ENCODE measurements around the gene FGB. TPM values are rescaled to one million over a fixed set of nuclear protein-coding genes. Genes with fewer than 3 reads are reported as not detected.
A peak's percentile ranks its signal among the peaks of the same experiment; 100 is the strongest.
"Not testable (repeated sequence)": the region's sequence is repeated elsewhere in the genome, so short reads cannot be mapped to it uniquely, and the experiment has no call there.

Gene FGB
- total RNA-seq, 1 donor from 2014 or later: 0.95 TPM

- Histone ChIP-seq H3K4me3 (no peak within 1 kb of the TSS), H3K27me3 (ENCODE audit: low read depth) (no peaks in the 10 kb centered on the region), H3K36me3 (no peaks in the 10 kb centered on the region), H3K4me1 (no peaks in the 10 kb centered on the region), H3K27ac (no peak within 1 kb of the TSS), H3K9me3 (no peaks in the 10 kb centered on the region)
- no peak for DNase-seq
- intact Hi-C loops (cut with DNase I): no loop called here
- TF ChIP-seq, protein P1, sequence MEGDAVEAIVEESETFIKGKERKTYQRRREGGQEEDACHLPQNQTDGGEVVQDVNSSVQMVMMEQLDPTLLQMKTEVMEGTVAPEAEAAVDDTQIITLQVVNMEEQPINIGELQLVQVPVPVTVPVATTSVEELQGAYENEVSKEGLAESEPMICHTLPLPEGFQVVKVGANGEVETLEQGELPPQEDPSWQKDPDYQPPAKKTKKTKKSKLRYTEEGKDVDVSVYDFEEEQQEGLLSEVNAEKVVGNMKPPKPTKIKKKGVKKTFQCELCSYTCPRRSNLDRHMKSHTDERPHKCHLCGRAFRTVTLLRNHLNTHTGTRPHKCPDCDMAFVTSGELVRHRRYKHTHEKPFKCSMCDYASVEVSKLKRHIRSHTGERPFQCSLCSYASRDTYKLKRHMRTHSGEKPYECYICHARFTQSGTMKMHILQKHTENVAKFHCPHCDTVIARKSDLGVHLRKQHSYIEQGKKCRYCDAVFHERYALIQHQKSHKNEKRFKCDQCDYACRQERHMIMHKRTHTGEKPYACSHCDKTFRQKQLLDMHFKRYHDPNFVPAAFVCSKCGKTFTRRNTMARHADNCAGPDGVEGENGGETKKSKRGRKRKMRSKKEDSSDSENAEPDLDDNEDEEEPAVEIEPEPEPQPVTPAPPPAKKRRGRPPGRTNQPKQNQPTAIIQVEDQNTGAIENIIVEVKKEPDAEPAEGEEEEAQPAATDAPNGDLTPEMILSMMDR (IDR thresholded peaks at IDR 0.05): no peak
- ATAC-seq: peak; percentile 87
Measured at GRCh38 chr4:154590329-154591006, 27.7 kb downstream of the FGB start, which contains the start of gene FGA. TSS of gene FGA (minus strand) at chr4:154590742. CDS start at chr4:154590687, 55 bp downstream.

- TF ChIP-seq, protein P1 (IDR thresholded peaks at IDR 0.05): no peak
- no peak overlapping the region for H3K27ac ChIP-seq
- DNase-seq (no peak), ATAC-seq (no peak)
- no peaks in the 10 kb centered on the region for H3K36me3 ChIP-seq
- H3K27me3 ChIP-seq (ENCODE audit: low read depth): no peaks in the 10 kb centered on the region
- no peaks in the 10 kb centered on the region for H3K4me1 ChIP-seq
- intact Hi-C loops (cut with DNase I): no loop called here
- H3K4me3 ChIP-seq: no peak overlapping the region
- no peaks in the 10 kb centered on the region for H3K9me3 ChIP-seq
Measured at GRCh38 chr4:154591890-154592289, 29.1 kb downstream of the FGB start.

DNA sequence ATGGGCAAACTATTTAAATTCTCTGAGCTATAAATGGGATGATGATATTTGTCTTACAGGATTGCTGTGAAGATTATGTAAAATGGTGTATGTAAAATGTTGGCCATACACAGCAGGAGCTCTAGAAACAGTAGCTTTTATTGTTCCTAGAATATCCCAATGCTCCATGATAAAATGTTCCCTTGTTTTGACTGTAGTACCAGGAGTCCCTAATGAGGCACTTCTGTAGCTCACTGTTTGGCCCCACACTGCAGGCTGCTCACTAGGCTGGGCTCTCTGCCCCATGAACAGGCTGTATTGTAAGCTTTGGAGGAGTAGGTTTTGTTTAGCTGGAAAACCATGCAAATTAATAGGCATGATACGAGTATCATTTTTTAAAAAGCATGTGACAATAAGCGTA lies 31.1 kb downstream of the FGB start:
- no peak for ATAC-seq
- no peak overlapping the region for H3K27ac ChIP-seq
- H3K4me3 ChIP-seq: no peak overlapping the region
- TF ChIP-seq, protein P1 (IDR thresholded peaks at IDR 0.05): no peak
- no peaks in the 10 kb centered on the region for H3K9me3 ChIP-seq
- H3K27me3 ChIP-seq (ENCODE audit: low read depth): no peaks in the 10 kb centered on the region
- intact Hi-C loops (cut with DNase I): no loop called here
- DNase-seq: no peak
- H3K36me3 ChIP-seq: no peaks in the 10 kb centered on the region
- no peaks in the 10 kb centered on the region for H3K4me1 ChIP-seq

GRCh38 chr4:154594343-154594742 lies 31.5 kb downstream of the FGB start:
- intact Hi-C loops (cut with DNase I); H3K4me3 ChIP-seq; H3K9me3 ChIP-seq; H3K27ac ChIP-seq; DNase-seq; H3K4me1 ChIP-seq; H3K36me3 ChIP-seq; ATAC-seq; H3K27me3 ChIP-seq (ENCODE audit: low read depth): not testable (repeated sequence)

GRCh38 chr4:154595807-154596206 lies 33.0 kb downstream of the FGB start:
- H3K27ac ChIP-seq: no peak overlapping the region
- intact Hi-C loops (cut with DNase I): no loop called here
- H3K4me3 ChIP-seq: no peak overlapping the region
- no peaks in the 10 kb centered on the region for H3K36me3 ChIP-seq
- TF ChIP-seq, protein P1 (IDR thresholded peaks at IDR 0.05): no peak
- ATAC-seq (peak; percentile 25 to 72), DNase-seq (no peak)
- H3K9me3 ChIP-seq: no peaks in the 10 kb centered on the region
- H3K4me1 ChIP-seq: no peaks in the 10 kb centered on the region
- no peaks in the 10 kb centered on the region for H3K27me3 ChIP-seq (ENCODE audit: low read depth)

GRCh38 chr4:154597281-154597680 lies 34.5 kb downstream of the FGB start:
- intact Hi-C loops (cut with DNase I); H3K4me1 ChIP-seq; DNase-seq; H3K27me3 ChIP-seq (ENCODE audit: low read depth); H3K36me3 ChIP-seq; H3K27ac ChIP-seq; H3K9me3 ChIP-seq; ATAC-seq; H3K4me3 ChIP-seq: not testable (repeated sequence)

Data from lower lobe of right lung (tissue), 2 donors.